Measurements from ENCODE around the gene COL2A1. TPM values are rescaled to one million over a fixed set of nuclear protein-coding genes. Genes with fewer than 3 reads are reported as not detected.

The COL2A1 gene
- total RNA-seq, 1 experiment from 2014 or later = 0.12 TPM

GRCh38 chr12:48015954-48016353, 11.7 kb upstream of the COL2A1 start:
- Mint-ChIP-seq H3K36me3 (ENCODE audit: insufficient read depth, unreplicated experiment) (no peaks in the 10 kb centered on the region), H3K4me1 (ENCODE audit: insufficient read depth, unreplicated experiment) (no peaks in the 10 kb centered on the region), H3K27me3 (ENCODE audit: insufficient read depth, unreplicated experiment) (peaks cover 28% of the 10 kb centered on the region), H3K4me3 (ENCODE audit: unreplicated experiment) (no peak overlapping the region), H3K9me3 (ENCODE audit: unreplicated experiment) (no peaks in the 10 kb centered on the region), H3K27ac (ENCODE audit: low read depth, unreplicated experiment) (no peak overlapping the region)
- ChIA-PET CTCF (no interaction called here), POLR2A (interaction anchor here (1.5 kb wide), 1 partner anchor 51 kb away, joined by 5 read pairs; no protein-coding TSS in a partner anchor)
- TF ChIP-seq, protein P1, sequence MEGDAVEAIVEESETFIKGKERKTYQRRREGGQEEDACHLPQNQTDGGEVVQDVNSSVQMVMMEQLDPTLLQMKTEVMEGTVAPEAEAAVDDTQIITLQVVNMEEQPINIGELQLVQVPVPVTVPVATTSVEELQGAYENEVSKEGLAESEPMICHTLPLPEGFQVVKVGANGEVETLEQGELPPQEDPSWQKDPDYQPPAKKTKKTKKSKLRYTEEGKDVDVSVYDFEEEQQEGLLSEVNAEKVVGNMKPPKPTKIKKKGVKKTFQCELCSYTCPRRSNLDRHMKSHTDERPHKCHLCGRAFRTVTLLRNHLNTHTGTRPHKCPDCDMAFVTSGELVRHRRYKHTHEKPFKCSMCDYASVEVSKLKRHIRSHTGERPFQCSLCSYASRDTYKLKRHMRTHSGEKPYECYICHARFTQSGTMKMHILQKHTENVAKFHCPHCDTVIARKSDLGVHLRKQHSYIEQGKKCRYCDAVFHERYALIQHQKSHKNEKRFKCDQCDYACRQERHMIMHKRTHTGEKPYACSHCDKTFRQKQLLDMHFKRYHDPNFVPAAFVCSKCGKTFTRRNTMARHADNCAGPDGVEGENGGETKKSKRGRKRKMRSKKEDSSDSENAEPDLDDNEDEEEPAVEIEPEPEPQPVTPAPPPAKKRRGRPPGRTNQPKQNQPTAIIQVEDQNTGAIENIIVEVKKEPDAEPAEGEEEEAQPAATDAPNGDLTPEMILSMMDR (IDR thresholded peaks at IDR 0.05; ENCODE audit: unreplicated experiment) = no peak
- intact Hi-C loops (cut with micrococcal nuclease) = no loop called here
- BruUV-seq (replicated peaks) = no TSS peak
- no peak for DNase-seq (ENCODE audit: unreplicated experiment)

DNA sequence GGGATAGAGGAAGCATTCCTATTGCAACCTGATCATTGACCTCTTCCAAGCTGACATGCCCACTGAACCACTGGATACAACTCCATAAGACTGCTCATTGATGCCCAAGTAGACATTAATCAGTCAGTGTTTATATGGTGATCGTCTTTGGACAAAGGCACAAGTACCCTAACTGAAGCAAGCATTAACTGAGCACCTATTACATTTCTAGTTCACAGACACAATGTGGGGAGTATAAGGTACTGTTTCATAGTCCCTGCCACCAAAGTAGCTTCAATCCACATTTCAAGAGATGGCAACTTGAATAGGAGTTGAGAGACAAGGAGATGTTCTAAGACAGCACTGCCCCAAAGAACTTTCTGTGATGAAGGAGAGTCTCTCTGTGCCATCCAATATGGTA, 10.9 kb upstream of the COL2A1 start:
- H3K27me3 Mint-ChIP-seq (ENCODE audit: insufficient read depth, unreplicated experiment) = peaks cover 36% of the 10 kb centered on the region
- CTCF ChIA-PET = interaction anchor here (0.5 to 0.7 kb wide), 2 partner anchors 13 to 62 kb away, joined by 3 to 4 read pairs; no protein-coding TSS in a partner anchor

DNA sequence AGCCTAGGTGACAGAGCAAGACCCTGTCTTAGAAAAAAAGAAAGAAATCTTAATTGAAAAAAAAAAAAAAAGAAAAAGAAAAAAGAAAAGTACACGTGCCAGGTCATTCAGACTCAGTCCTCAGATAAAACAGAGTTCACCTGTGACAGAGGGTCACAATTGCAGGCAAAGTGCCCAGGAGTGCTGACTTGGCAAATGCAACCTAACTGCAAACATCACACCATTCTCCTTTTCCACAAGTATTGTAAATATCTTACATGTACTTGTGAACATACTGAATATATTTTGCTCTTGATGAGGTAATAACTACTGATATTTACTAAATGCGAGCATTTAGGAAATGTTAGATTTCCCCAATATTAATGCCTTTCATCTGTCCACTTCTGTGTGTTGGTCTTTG, 9.0 kb upstream of the COL2A1 start:
- CTCF ChIA-PET = interaction anchor here (0.7 kb wide), 1 partner anchor 50 kb away, joined by 3 read pairs; the partner anchor contains the start of gene TMEM106C
- H3K27me3 Mint-ChIP-seq (ENCODE audit: insufficient read depth, unreplicated experiment) = peaks cover 37% of the 10 kb centered on the region
- H3K4me1 Mint-ChIP-seq (ENCODE audit: insufficient read depth, unreplicated experiment) = no peaks in the 10 kb centered on the region

More for the DNA sequence above, 10.9 kb upstream of the COL2A1 start:
- POLR2A ChIA-PET = interaction anchor here (0.9 to 1.5 kb wide), 2 partner anchors 13 to 50 kb away, joined by 3 to 5 read pairs; no protein-coding TSS in a partner anchor
- intact Hi-C loops (cut with micrococcal nuclease) = no loop called here
- Mint-ChIP-seq H3K4me1 (ENCODE audit: insufficient read depth, unreplicated experiment) (no peaks in the 10 kb centered on the region), H3K36me3 (ENCODE audit: insufficient read depth, unreplicated experiment) (no peaks in the 10 kb centered on the region), H3K4me3 (ENCODE audit: unreplicated experiment) (no peak overlapping the region), H3K27ac (ENCODE audit: low read depth, unreplicated experiment) (no peak overlapping the region), H3K9me3 (ENCODE audit: unreplicated experiment) (no peaks in the 10 kb centered on the region)
- BruUV-seq (replicated peaks) = no TSS peak
- TF ChIP-seq, protein P1 (IDR thresholded peaks at IDR 0.05; ENCODE audit: unreplicated experiment) = no peak
- no peak for DNase-seq (ENCODE audit: unreplicated experiment)

GRCh38 chr12:48012070-48012469, 7.8 kb upstream of the COL2A1 start:
- Mint-ChIP-seq H3K4me1 (ENCODE audit: insufficient read depth, unreplicated experiment) (no peaks in the 10 kb centered on the region), H3K36me3 (ENCODE audit: insufficient read depth, unreplicated experiment) (no peaks in the 10 kb centered on the region), H3K4me3 (ENCODE audit: unreplicated experiment) (no peak overlapping the region), H3K9me3 (ENCODE audit: unreplicated experiment) (no peaks in the 10 kb centered on the region), H3K27ac (ENCODE audit: low read depth, unreplicated experiment) (no peak overlapping the region), H3K27me3 (ENCODE audit: insufficient read depth, unreplicated experiment) (peaks cover 43% of the 10 kb centered on the region)
- intact Hi-C loops (cut with micrococcal nuclease) = no loop called here
- ChIA-PET POLR2A (no interaction called here), CTCF (no interaction called here)
- no TSS peak for BruUV-seq (replicated peaks)
- DNase-seq (ENCODE audit: unreplicated experiment) = no peak
- TF ChIP-seq, protein P1 (IDR thresholded peaks at IDR 0.05; ENCODE audit: unreplicated experiment) = no peak

More for the DNA sequence above, 9.0 kb upstream of the COL2A1 start:
- no peak overlapping the region for H3K27ac Mint-ChIP-seq (ENCODE audit: low read depth, unreplicated experiment)
- POLR2A ChIA-PET = no interaction called here
- H3K36me3 Mint-ChIP-seq (ENCODE audit: insufficient read depth, unreplicated experiment) = no peaks in the 10 kb centered on the region
- DNase-seq (ENCODE audit: unreplicated experiment) = no peak
- no peak overlapping the region for H3K4me3 Mint-ChIP-seq (ENCODE audit: unreplicated experiment)
- TF ChIP-seq, protein P1 (IDR thresholded peaks at IDR 0.05; ENCODE audit: unreplicated experiment) = no peak
- intact Hi-C loops (cut with micrococcal nuclease) = no loop called here
- H3K9me3 Mint-ChIP-seq (ENCODE audit: unreplicated experiment) = no peaks in the 10 kb centered on the region
- BruUV-seq (replicated peaks) = no TSS peak

All from MCF 10A (cell line).